H1 (cell line): ENCODE results near the gene MAML3. TPM values are rescaled to one million over a fixed set of nuclear protein-coding genes. Genes with fewer than 3 reads are reported as not detected.

Source experiments
- CTCF ChIA-PET: fragments of 300-600 bp; sonication (Branson Sonifier 250); formaldehyde crosslinking; loops from one replicate; lab custom pipeline; 2021; ENCODE audit not compliant: partially characterized antibody; lab: Charles Lee
- POLR2A ChIA-PET: fragments of 300-600 bp; sonication (Branson Sonifier 250); formaldehyde crosslinking; loops from one replicate; lab custom pipeline; 2021; ENCODE audit warnings: inconsistent platforms; ENCODE audit not compliant: partially characterized antibody; lab: Charles Lee
- DNase-seq, 2 experiments: peaks; one replicate each; pipeline versions ENCODE4 v3.0.0 to v3.0.0-alpha.2; 2010 to 2022; ENCODE audit warnings: low spot score in 2 of 2, low read depth in 1 of 2, mixed read lengths in 1 of 2
- FAIRE-seq: peaks from 2 replicates; lab custom pipeline; 2011; peaks lifted over from hg19 to GRCh38; lab: Jason Lieb, UNC
- H2AFZ ChIP-seq: 2 replicates; pipeline ENCODE4 v1.8.1; 2012; ENCODE audit warnings: low read length, inconsistent platforms
- H2AK5ac ChIP-seq: 2 replicates; pipeline ENCODE4 v1.6.1; 2013; ENCODE audit warnings: low read depth, low read length
- H2BK120ac ChIP-seq: replicated peaks from 2 replicates; pipeline ENCODE3; 2013; ENCODE audit warnings: low read depth, low read length, inconsistent platforms
- H2BK12ac ChIP-seq: 2 replicates; pipeline ENCODE4 v1.6.1; 2013; ENCODE audit warnings: low read depth, low read length
- H2BK15ac ChIP-seq: 2 replicates; pipeline ENCODE4 v1.6.1; 2013; ENCODE audit warnings: low read length
- H2BK20ac ChIP-seq: 2 replicates; pipeline ENCODE4 v1.6.1; 2013; ENCODE audit warnings: low read length
- H2BK5ac ChIP-seq: 2 replicates; pipeline ENCODE4 v1.6.1; 2013; ENCODE audit warnings: low read depth, low read length
- H3K14ac ChIP-seq: 2 replicates; pipeline ENCODE4 v1.6.1; 2013; ENCODE audit warnings: inconsistent platforms; ENCODE audit not compliant: insufficient read length
- H3K18ac ChIP-seq: 2 replicates; pipeline ENCODE4 v1.6.1; 2013; ENCODE audit warnings: low read length; ENCODE audit errors: extremely low read depth
- H3K23ac ChIP-seq: 2 replicates; pipeline ENCODE4 v1.6.1; 2013; ENCODE audit warnings: inconsistent platforms; ENCODE audit not compliant: insufficient read length
- H3K23me2 ChIP-seq: 2 replicates; pipeline ENCODE4 v1.6.1; 2013; ENCODE audit warnings: low read depth, low read length
- H3K27ac ChIP-seq: 2 replicates; pipeline ENCODE4 v1.6.1; 2011; ENCODE audit warnings: low read depth, low read length, inconsistent platforms
- H3K27me3 ChIP-seq, 4 experiments: replicated peaks in 1 of 4; 1 replicate in 1 of 4; 2 replicates in 3 of 4; pipeline versions ENCODE4 v1.6.1 to v1.8.1; 2011 to 2013; ENCODE audit warnings: low read length in 3 of 4, mild to moderate bottlenecking in 3 of 4, inconsistent platforms in 2 of 4, mixed read lengths in 2 of 4, moderate library complexity in 1 of 4; ENCODE audit not compliant: control insufficient read depth in 3 of 4, insufficient read depth in 3 of 4; ENCODE audit errors: extremely low read depth in 1 of 4
- H3K36me3 ChIP-seq, 4 experiments: 2 replicates each; pipeline versions ENCODE4 v1.6.1 to v1.8.1; 2011 to 2013; ENCODE audit warnings: mild to moderate bottlenecking in 4 of 4, low read length in 3 of 4, moderate library complexity in 2 of 4, control low read depth in 1 of 4, inconsistent platforms in 1 of 4; ENCODE audit not compliant: insufficient read depth in 4 of 4, control insufficient read depth in 2 of 4
- H3K4ac ChIP-seq: replicated peaks from 2 replicates; pipeline ENCODE3; 2013; ENCODE audit warnings: low read length, low read depth, mixed read lengths, inconsistent platforms; ENCODE audit not compliant: insufficient read length
- H3K4me1 ChIP-seq, 4 experiments: replicated peaks in 1 of 4; 1 replicate in 1 of 4; 2 replicates in 3 of 4; pipeline versions ENCODE4 v1.6.1 to v1.8.1; 2011 to 2013; ENCODE audit warnings: low read length in 3 of 4, inconsistent platforms in 2 of 4, mixed read lengths in 1 of 4; ENCODE audit not compliant: insufficient read depth in 4 of 4, control insufficient read depth in 3 of 4
- H3K4me2 ChIP-seq, 2 experiments: 2 replicates each; pipeline versions ENCODE4 v1.6.1 to v1.8.1; 2011 to 2013; ENCODE audit warnings: low read depth in 2 of 2, low read length in 2 of 2, control low read depth in 1 of 2, inconsistent platforms in 1 of 2, mild to moderate bottlenecking in 1 of 2; ENCODE audit not compliant: insufficient read depth in 1 of 2
- H3K4me3 ChIP-seq, 4 experiments: fragments of 200-600, 300-600 bp in 1 of 4; sonication (generic), shearing (Covaris generic), sonication (Bioruptor Twin) in 1 of 4; 2 replicates each; pipeline versions ENCODE4 v1.5.1 to v1.8.1; 2011 to 2016; ENCODE audit warnings: low read length in 4 of 4, low read depth in 3 of 4, control low read depth in 2 of 4, inconsistent platforms in 2 of 4, mild to moderate bottlenecking in 2 of 4, mixed read lengths in 1 of 4, moderate library complexity in 1 of 4; ENCODE audit not compliant: insufficient read depth in 2 of 4; ENCODE audit errors: extremely low read depth in 1 of 4
- H3K56ac ChIP-seq: replicated peaks from 2 replicates; pipeline ENCODE3; 2013; ENCODE audit warnings: low read depth, mild to moderate bottlenecking, mixed read lengths, low read length, inconsistent platforms; ENCODE audit not compliant: insufficient read length
- H3K79me1 ChIP-seq: 2 replicates; pipeline ENCODE4 v1.6.1; 2013; ENCODE audit warnings: low read depth, low read length, control low read depth
- H3K79me2 ChIP-seq, 2 experiments: 2 replicates each; pipeline versions ENCODE4 v1.6.1 to v1.8.1; 2012 to 2013; ENCODE audit warnings: low read length in 2 of 2, mild to moderate bottlenecking in 2 of 2, inconsistent platforms in 1 of 2; ENCODE audit not compliant: insufficient read depth in 2 of 2, control insufficient read depth in 1 of 2
- H3K9ac ChIP-seq, 4 experiments: replicated peaks in 1 of 4; 1 replicate in 1 of 4; 2 replicates in 3 of 4; pipeline versions ENCODE4 v1.6.1 to v1.8.1; 2011 to 2013; ENCODE audit warnings: low read depth in 3 of 4, low read length in 3 of 4, control low read depth in 2 of 4, mild to moderate bottlenecking in 2 of 4, moderate library complexity in 2 of 4, inconsistent platforms in 1 of 4; ENCODE audit errors: extremely low read depth in 1 of 4
- H3K9me3 ChIP-seq, 2 experiments: 2 replicates each; pipeline versions ENCODE4 v1.6.1 to v1.8.1; 2012 to 2013; ENCODE audit warnings: mild to moderate bottlenecking in 2 of 2, moderate library complexity in 2 of 2, control low read depth in 1 of 2, inconsistent platforms in 1 of 2, low read depth in 1 of 2, low read length in 1 of 2, mixed read lengths in 1 of 2; ENCODE audit not compliant: insufficient read depth in 2 of 2
- H4K20me1 ChIP-seq, 2 experiments: replicated peaks in 1 of 2; 2 replicates each; pipeline versions ENCODE3 to v1.8.1; 2011 to 2013; ENCODE audit warnings: inconsistent platforms in 2 of 2, low read length in 2 of 2, mild to moderate bottlenecking in 1 of 2; ENCODE audit not compliant: insufficient read depth in 2 of 2, control insufficient read depth in 1 of 2
- H4K5ac ChIP-seq: 2 replicates; pipeline ENCODE4 v1.6.1; 2013; ENCODE audit warnings: low read length, low read depth, mixed read lengths, inconsistent platforms; ENCODE audit not compliant: insufficient read length
- H4K8ac ChIP-seq: 2 replicates; pipeline ENCODE4 v1.8.0; 2013; ENCODE audit warnings: mild to moderate bottlenecking, moderate library complexity, low read length, inconsistent platforms; ENCODE audit not compliant: insufficient read depth; ENCODE audit errors: extremely low read depth
- H4K91ac ChIP-seq: replicated peaks from 2 replicates; pipeline ENCODE3; 2013; ENCODE audit warnings: low read length, mixed read lengths, inconsistent platforms; ENCODE audit not compliant: insufficient read length
- EP300 ChIP-seq, 2 experiments: IDR thresholded peaks; 1 replicate in 1 of 2; 2 replicates in 1 of 2; pipeline ENCODE4 v1.6.1; 2011 to 2012; ENCODE audit warnings: low read depth in 2 of 2, low read length in 2 of 2, mild to moderate bottlenecking in 2 of 2, borderline replicate concordance in 1 of 2, inconsistent platforms in 1 of 2, moderate library complexity in 1 of 2
- HDAC6 ChIP-seq: IDR thresholded peaks from one replicate; pipeline ENCODE4 v1.7.1; 2012; ENCODE audit warnings: low read depth, mild to moderate bottlenecking, inconsistent platforms, low read length, moderate library complexity
- NANOG ChIP-seq: IDR thresholded peaks from 2 replicates; pipeline ENCODE4 v1.6.1; 2011; ENCODE audit warnings: low read length, low read depth, mild to moderate bottlenecking, inconsistent platforms; ENCODE audit not compliant: insufficient read depth, poor library complexity, severe bottlenecking
- POLR2AphosphoS5 ChIP-seq: IDR thresholded peaks from 2 replicates; pipeline ENCODE4 v1.6.1; 2011; ENCODE audit warnings: low read depth, low read length
- RAD21 ChIP-seq, 2 experiments: IDR thresholded peaks in 1 of 2; conservative IDR thresholded peaks in 1 of 2; 2 replicates each; pipeline ENCODE4 v1.6.1; 2011; ENCODE audit warnings: low read depth in 2 of 2, low read length in 2 of 2, improper control_type of control experiment in 1 of 2, inconsistent platforms in 1 of 2, mild to moderate bottlenecking in 1 of 2, moderate library complexity in 1 of 2
- SIN3A ChIP-seq, 2 experiments: IDR thresholded peaks in 1 of 2; conservative IDR thresholded peaks in 1 of 2; 2 replicates each; pipeline ENCODE4 v1.6.1; 2011 to 2012; ENCODE audit warnings: low read length in 2 of 2, improper control_type of control experiment in 1 of 2, low read depth in 1 of 2, mild to moderate bottlenecking in 1 of 2
- SUZ12 ChIP-seq: fragments of 200-600 bp; sonication (generic); IDR thresholded peaks from 2 replicates; pipeline ENCODE4 v1.6.1; 2012; ENCODE audit warnings: mild to moderate bottlenecking, inconsistent platforms, low read length, moderate library complexity, mixed read lengths
- TAF1 ChIP-seq: IDR thresholded peaks from 2 replicates; pipeline ENCODE4 v1.6.1; 2011; ENCODE audit warnings: mild to moderate bottlenecking, low read depth, low read length
- TBP ChIP-seq: IDR thresholded peaks from 2 replicates; pipeline ENCODE4 v1.6.1; 2011; ENCODE audit warnings: low read depth, low read length, improper control_type of control experiment
- WGBS, 2 experiments: shearing (Covaris generic) in 1 of 2; methylation state at CpG; one replicate each; pipeline versions ENCODE4 v1.1.6 to v1.1.7; 2013 to 2015; ENCODE audit warnings: low lambda C conversion rate in 2 of 2, mixed read lengths in 2 of 2, inconsistent platforms in 1 of 2, low coverage in 1 of 2, missing lambda C conversion rate in 1 of 2; ENCODE audit not compliant: insufficient replicate concordance in 2 of 2, insufficient coverage in 1 of 2, insufficient read length in 1 of 2; ENCODE audit errors: extremely low coverage in 1 of 2, missing lambda C conversion rate in 1 of 2; 5-methylcytosine and 5-hydroxymethylcytosine counted together
- polyA plus RNA-seq, 7 experiments: library from polyadenylated mRNA; depleted of rRNA in 3 of 7; stranded (reverse) in 5 of 7; unstranded in 2 of 7; fragments of >200 nt in 5 of 7; fragments of 200-250 nt in 2 of 7; gene quantifications; 1 replicate in 5 of 7; 2 replicates in 1 of 7; 4 replicates in 1 of 7; pipeline versions ENCODE4 v1.2.1 to v1.2.3, GENCODE V29; 2011 to 2013; ENCODE audit warnings: missing spikeins in 2 of 7, mixed read lengths in 2 of 7
- total RNA-seq: library from RNA; stranded (reverse); fragmentation: NEBNext Ultra II Directional; extraction: Animal tissue kit (Norgen Biotek cat#: 25700); gene quantifications from 2 replicates; pipeline ENCODE4 v1.2.1, GENCODE V29; 2021
- TF ChIP-seq, protein P1 (sequence below): IDR thresholded peaks from 2 replicates; pipeline ENCODE4 v1.6.1; 2012; ENCODE audit warnings: inconsistent platforms

Gene MAML3
- total and polyA plus RNA-seq, 2 of the 8 experiments (the other 6 are each of a cell fraction or from before 2014, with no cell fraction given), result 2.1 to 5.7 TPM

DNA sequence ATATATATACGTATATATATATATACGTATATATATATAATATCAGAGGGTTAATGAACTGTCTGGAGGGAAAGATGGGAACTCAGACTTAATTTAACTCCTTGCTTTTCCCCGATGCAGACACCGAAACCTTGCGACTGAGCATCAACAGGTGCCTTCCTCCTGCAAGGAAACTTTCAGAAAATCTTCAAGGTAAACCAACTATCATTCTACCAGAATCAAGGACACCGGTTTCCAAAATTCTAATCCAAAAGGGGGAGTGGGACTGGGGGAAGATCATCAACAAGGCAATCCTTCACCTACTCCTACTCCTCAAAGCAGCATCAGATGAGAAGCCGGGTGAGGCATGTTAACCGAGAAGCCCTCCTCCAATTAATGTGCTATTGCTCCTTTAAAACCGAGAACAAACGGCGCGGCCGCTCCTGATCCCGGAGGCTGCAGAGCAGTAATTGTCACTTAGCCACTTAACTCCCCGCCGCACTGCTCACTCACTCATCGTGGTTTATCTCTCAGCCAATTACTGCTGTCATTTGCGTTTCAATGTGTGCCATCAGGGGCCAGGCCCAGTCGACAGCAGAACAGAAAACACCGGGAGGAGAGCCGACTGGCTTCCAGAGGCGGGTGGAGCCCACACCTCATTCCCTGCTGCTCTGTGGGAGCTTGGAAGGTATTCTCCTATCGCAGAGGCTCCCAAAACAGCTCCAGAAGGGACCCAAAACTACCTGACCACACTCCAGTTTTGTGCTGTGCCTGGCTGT lies 61.7 kb downstream of the MAML3 start:
- no peak overlapping the region for H3K56ac ChIP-seq
- DNase-seq (peak; percentile 31 to 72), FAIRE-seq (peak; percentile 71)
- ChIA-PET CTCF (interaction anchor here (1.2 kb wide), 1 partner anchor 160 kb away, joined by 3 read pairs; no protein-coding TSS in a partner anchor), POLR2A (interaction anchor here (0.6 to 1.5 kb wide), 3 partner anchors 10 to 14 kb away, joined by 3 read pairs; no protein-coding TSS in a partner anchor)
- no peaks in the 10 kb centered on the region for H3K27me3 ChIP-seq
- WGBS, 2 experiments, result 25% methylated on average over 23 of the region's 23 CpGs; no CpG with 5 or more reads in 1 of the 2 experiments
- H3K79me1 ChIP-seq, result no peaks in the 10 kb centered on the region
- no peak overlapping the region for H2AK5ac ChIP-seq
- peak overlapping the region in 1 of 4 experiments; percentile 2; a peak in 1 of 7 replicates for H3K9ac ChIP-seq
- H4K91ac ChIP-seq, result no peak overlapping the region
- no peak overlapping the region for H2BK12ac ChIP-seq
- H2AFZ ChIP-seq, result peak overlapping the region; percentile 16
- no peak overlapping the region for H3K23ac ChIP-seq
- peaks cover 9 to 31% (median 24%) of the 10 kb centered on the region in 4 experiments for H3K4me1 ChIP-seq
- H3K4ac ChIP-seq, result no peak overlapping the region
- H3K14ac ChIP-seq, result no peak overlapping the region
- no peak overlapping the region for H2BK5ac ChIP-seq
- H2BK120ac ChIP-seq, result no peak overlapping the region
- no peaks in the 10 kb centered on the region for H3K36me3 ChIP-seq
- H3K4me2 ChIP-seq, result peak overlapping the region; percentile 63 to 68
- no peak overlapping the region for H3K18ac ChIP-seq
- H3K4me3 ChIP-seq, result peak overlapping the region in 2 of 4 experiments; percentile 26 to 43; a peak in 3 of 8 replicates
- no peak overlapping the region for H2BK15ac ChIP-seq
- H3K23me2 ChIP-seq, result no peaks in the 10 kb centered on the region
- no peaks in the 10 kb centered on the region for H3K9me3 ChIP-seq
- no peaks in the 10 kb centered on the region for H4K20me1 ChIP-seq
- peak overlapping the region; percentile 81; the same call in 1 of the 2 replicates for H4K8ac ChIP-seq
- H3K79me2 ChIP-seq, result no peaks in the 10 kb centered on the region
- no peak overlapping the region for H4K5ac ChIP-seq
- H2BK20ac ChIP-seq, result no peak overlapping the region
- no peak overlapping the region for H3K27ac ChIP-seq
- TF ChIP-seq TAF1, result peak; percentile 33; the same call in 1 of the 2 replicates
- 0 out of 4 replicates have a peak, but pooled peaks of 1 of the 2 experiments have one; percentile 53 for TF ChIP-seq SIN3A (conservative IDR thresholded peaks at IDR 0.05 in 1 of 2, IDR thresholded peaks at IDR 0.05 in 1 of 2; ENCODE audit: low read depth in 1 of 2, low read length in 2 of 2)
- TF ChIP-seq, protein P1, sequence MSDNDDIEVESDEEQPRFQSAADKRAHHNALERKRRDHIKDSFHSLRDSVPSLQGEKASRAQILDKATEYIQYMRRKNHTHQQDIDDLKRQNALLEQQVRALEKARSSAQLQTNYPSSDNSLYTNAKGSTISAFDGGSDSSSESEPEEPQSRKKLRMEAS, result 0 out of 2 replicates have a peak, but pooled peaks have one; percentile 21
- TF ChIP-seq POLR2AphosphoS5, result no peak
- TF ChIP-seq NANOG, result peak; percentile 72
- TF ChIP-seq EP300 (IDR thresholded peaks at IDR 0.05; ENCODE audit: borderline replicate concordance in 1 of 2, low read depth in 2 of 2, low read length in 2 of 2), result peak in 1 of 2 experiments; percentile 27; a peak in 1 of 3 replicates
- TF ChIP-seq TBP, result peak; percentile 35; the same call in 1 of the 2 replicates
- no peak for TF ChIP-seq SUZ12
- no peak for TF ChIP-seq HDAC6
- TF ChIP-seq RAD21 (IDR thresholded peaks at IDR 0.05 in 1 of 2, conservative IDR thresholded peaks at IDR 0.05 in 1 of 2; ENCODE audit: low read depth in 2 of 2, low read length in 2 of 2), result 0 out of 4 replicates have a peak, but pooled peaks of 1 of the 2 experiments have one; percentile 8
